Stimulated activated CD4-positive, alpha-beta T cell treated with anti-CD3 and anti-CD28 coated beads, Interleukin-15, amount 100 ng/mL, for 1 hour (primary cell): ENCODE results near the gene LIX1.
"Not testable (repeated sequence)": the region's sequence is repeated elsewhere in the genome, so short reads cannot be mapped to it uniquely, and the experiment has no call there.

Source experiments
- DNase-seq, 2 donors: peaks; one replicate each; pipeline ENCODE4 v3.0.0-alpha.2; 2020; ENCODE audit warnings: low read depth in 1 of 2, low spot score in 1 of 2

LIX1 gene

GRCh38 chr5:97105501-97106215 is 36.8 kb downstream of the LIX1 start:
- no peak for DNase-seq

- no peak for DNase-seq
Observed at GRCh38 chr5:97102010-97102470, 40.4 kb downstream of the LIX1 start.

- no peak for DNase-seq
Observed at GRCh38 chr5:97101189-97101910, 41.1 kb downstream of the LIX1 start.

- no peak for DNase-seq
Observed at GRCh38 chr5:97100476-97100875, 41.9 kb downstream of the LIX1 start.

- no peak for DNase-seq
Observed at GRCh38 chr5:97098922-97099321, 43.5 kb downstream of the LIX1 start.

- DNase-seq = no peak
Observed at GRCh38 chr5:97097326-97098230, 44.8 kb downstream of the LIX1 start.

- DNase-seq = no peak
Observed at GRCh38 chr5:97096846-97097245, 45.6 kb downstream of the LIX1 start.

GRCh38 chr5:97096191-97096590 is 46.2 kb downstream of the LIX1 start:
- DNase-seq = no peak

- no peak for DNase-seq
Observed at GRCh38 chr5:97095318-97095732, 47.1 kb downstream of the LIX1 start.

- DNase-seq = no peak
Observed at GRCh38 chr5:97094579-97095317, 47.7 kb downstream of the LIX1 start.

- no peak for DNase-seq
Observed at GRCh38 chr5:97093193-97093592, 49.2 kb downstream of the LIX1 start.

GRCh38 chr5:97090944-97091343 is 51.5 kb downstream of the LIX1 start:
- DNase-seq = no peak

- DNase-seq = no peak
Observed at GRCh38 chr5:97089149-97089801, 53.1 kb downstream of the LIX1 start.

GRCh38 chr5:97088774-97089148 is 53.6 kb downstream of the LIX1 start:
- no peak for DNase-seq

- DNase-seq = no peak
Observed at GRCh38 chr5:97087138-97087537, 55.3 kb downstream of the LIX1 start.

- DNase-seq = no peak
Observed at GRCh38 chr5:97085459-97086181, 56.8 kb downstream of the LIX1 start.

GRCh38 chr5:97084782-97085458 is 57.5 kb downstream of the LIX1 start:
- DNase-seq = not testable (repeated sequence)

GRCh38 chr5:97078958-97079743 is 63.3 kb downstream of the LIX1 start:
- DNase-seq = no peak
